Neuron (in vitro differentiated cells): Measurements from ENCODE around the gene LCN10.

Source experiments
- H2AFZ ChIP-seq: one replicate; pipeline ENCODE4 v1.6.1; 2013; ENCODE audit warnings: low read depth, mild to moderate bottlenecking, inconsistent platforms, low read length, moderate library complexity
- H3K27me3 ChIP-seq: one replicate; pipeline ENCODE4 v1.6.1; 2013; ENCODE audit warnings: low read length; ENCODE audit not compliant: insufficient read depth
- H3K36me3 ChIP-seq: one replicate; pipeline ENCODE4 v1.6.1; 2013; ENCODE audit warnings: low read length; ENCODE audit not compliant: insufficient read depth
- H3K4me1 ChIP-seq: one replicate; pipeline ENCODE4 v1.6.1; 2013; ENCODE audit warnings: low read length; ENCODE audit not compliant: insufficient read depth
- H3K4me3 ChIP-seq: 2 replicates; pipeline ENCODE4 v1.5.1; 2013; ENCODE audit warnings: mild to moderate bottlenecking, low read length, moderate library complexity
- H3K9me3 ChIP-seq: one replicate; pipeline ENCODE4 v1.6.1; 2013; ENCODE audit warnings: low read length

Gene LCN10

GRCh38 chr9:136692185-136693134 is 50.3 kb downstream of the LCN10 start:
- Histone ChIP-seq H3K4me3 (no peak overlapping the region), H2AFZ (no peak overlapping the region), H3K36me3 (no peaks in the 10 kb centered on the region), H3K27me3 (peaks cover 37% of the 10 kb centered on the region), H3K9me3 (no peaks in the 10 kb centered on the region), H3K4me1 (no peaks in the 10 kb centered on the region)

DNA sequence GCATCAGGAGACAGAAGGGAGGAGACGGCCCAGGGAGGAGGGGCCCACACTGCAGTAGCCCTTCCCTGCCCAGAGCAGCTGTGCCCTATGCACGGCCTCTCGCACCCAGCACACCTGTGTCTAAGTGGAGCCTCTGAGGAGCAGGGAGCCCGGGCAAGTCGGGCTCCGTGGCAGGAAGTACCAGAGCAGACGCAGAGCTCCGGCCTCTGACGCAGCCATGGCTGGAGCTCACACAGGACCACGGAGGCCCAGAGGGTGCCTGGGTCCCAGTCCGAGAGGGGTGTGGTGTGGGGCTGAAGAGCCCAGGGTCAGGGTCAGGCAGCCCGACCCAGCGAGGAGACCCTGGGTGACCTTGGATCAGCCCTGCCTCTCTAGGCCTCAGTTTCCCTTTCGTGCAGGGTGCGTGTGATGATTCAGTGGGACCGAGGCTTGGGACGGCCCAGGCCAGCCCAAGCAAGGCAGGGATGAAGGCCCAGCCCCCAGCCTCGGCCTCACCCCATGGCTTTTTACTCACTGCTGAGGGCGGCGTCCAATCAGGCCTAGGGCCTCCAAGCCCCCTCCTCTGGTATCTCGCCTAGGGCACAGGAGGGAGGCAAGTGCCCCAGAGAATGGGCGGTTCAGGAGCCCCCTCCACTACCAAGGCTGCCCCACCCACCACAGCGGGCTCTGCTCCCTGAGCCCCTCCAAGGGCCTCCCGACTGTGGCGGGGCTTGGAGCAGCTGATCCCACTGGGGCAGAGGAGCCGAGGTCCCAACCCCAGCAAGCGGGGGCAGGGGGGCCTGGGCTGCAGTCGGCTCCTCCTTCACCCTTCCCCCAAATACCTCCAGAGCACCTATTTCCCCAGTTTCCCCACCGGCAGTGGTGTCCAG is 51.2 kb downstream of the LCN10 start:
- Histone ChIP-seq H3K27me3 (peaks cover 38% of the 10 kb centered on the region), H3K4me3 (no peak overlapping the region), H3K36me3 (no peaks in the 10 kb centered on the region), H3K4me1 (peaks cover 1% of the 10 kb centered on the region), H2AFZ (no peak overlapping the region), H3K9me3 (no peaks in the 10 kb centered on the region)

GRCh38 chr9:136690806-136691261 is 51.9 kb downstream of the LCN10 start:
- no peaks in the 10 kb centered on the region for H3K9me3 ChIP-seq
- H3K36me3 ChIP-seq = no peaks in the 10 kb centered on the region
- peaks cover 9% of the 10 kb centered on the region for H3K4me1 ChIP-seq
- no peak overlapping the region for H2AFZ ChIP-seq
- no peak overlapping the region for H3K4me3 ChIP-seq
- H3K27me3 ChIP-seq = peaks cover 45% of the 10 kb centered on the region

- Histone ChIP-seq H3K9me3 (no peaks in the 10 kb centered on the region), H3K36me3 (no peaks in the 10 kb centered on the region), H3K27me3 (peaks cover 51% of the 10 kb centered on the region)
These were observed 52.5 kb downstream of the LCN10 start for GRCh38 chr9:136690104-136690805.

GRCh38 chr9:136689108-136689460 is 53.7 kb downstream of the LCN10 start:
- H3K4me1 ChIP-seq = peaks cover 23% of the 10 kb centered on the region
- H3K36me3 ChIP-seq = no peaks in the 10 kb centered on the region
- peaks cover 60% of the 10 kb centered on the region for H3K27me3 ChIP-seq
- no peak overlapping the region for H2AFZ ChIP-seq
- H3K4me3 ChIP-seq = no peak overlapping the region
- H3K9me3 ChIP-seq = no peaks in the 10 kb centered on the region

More at GRCh38 chr9:136690104-136690805, 52.5 kb downstream of the LCN10 start:
- Histone ChIP-seq H3K4me3 (no peak overlapping the region), H3K4me1 (peaks cover 14% of the 10 kb centered on the region), H2AFZ (no peak overlapping the region)

DNA sequence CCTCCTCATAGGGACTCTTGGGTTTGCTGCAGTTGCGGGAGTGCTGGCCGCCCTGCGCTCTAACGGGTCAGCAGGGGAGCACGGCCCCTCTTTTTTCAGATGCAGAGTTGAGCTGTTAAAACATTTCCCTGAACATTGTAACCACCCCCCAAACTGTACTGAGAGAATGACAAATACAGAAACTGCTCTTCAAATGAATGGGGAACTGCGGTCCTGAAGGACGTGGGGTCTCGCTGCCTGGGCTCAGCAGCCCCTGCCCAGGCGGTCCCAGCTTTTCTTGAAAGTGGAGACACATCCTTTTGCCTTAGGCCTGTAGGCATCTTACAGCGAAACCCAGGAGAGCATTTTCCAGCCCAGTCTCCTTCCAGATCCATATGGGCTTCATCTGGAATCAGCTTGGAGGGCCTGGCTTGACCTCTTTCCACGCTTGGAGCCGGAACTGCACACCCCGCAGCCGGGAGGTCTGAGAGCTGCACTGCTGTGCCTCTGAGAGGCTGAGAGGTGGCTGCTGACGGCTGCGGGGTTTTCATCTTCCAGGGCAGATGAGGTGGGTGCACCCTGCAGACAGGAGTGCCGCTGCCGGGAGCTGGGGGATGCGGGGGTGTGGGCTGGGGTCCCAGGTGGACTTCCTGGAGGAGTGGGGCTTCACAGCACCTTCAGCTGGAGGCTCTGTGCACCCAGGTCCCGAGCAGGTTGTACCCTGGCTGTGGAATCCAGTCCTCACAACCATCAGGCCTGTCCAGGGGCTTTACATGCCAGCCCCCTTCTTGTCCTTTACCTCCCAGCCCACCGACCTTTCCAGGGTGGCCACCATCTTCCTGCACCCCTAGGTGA is 54.2 kb downstream of the LCN10 start:
- Histone ChIP-seq H2AFZ (no peak overlapping the region), H3K9me3 (no peaks in the 10 kb centered on the region), H3K4me3 (no peak overlapping the region), H3K27me3 (peaks cover 58% of the 10 kb centered on the region), H3K36me3 (no peaks in the 10 kb centered on the region), H3K4me1 (peaks cover 23% of the 10 kb centered on the region)
